Bone marrow (tissue), 2 donors: Measurements from ENCODE around the gene PAGR1.
A peak's percentile ranks its signal among the peaks of the same experiment; 100 is the strongest.
"Not testable (repeated sequence)": the region's sequence is repeated elsewhere in the genome, so short reads cannot be mapped to it uniquely, and the experiment has no call there.

ENCODE experiments used
- DNase-seq, 2 donors: peaks; one replicate each; lab custom pipeline; 2025; lab: John Stamatoyannopoulos, UW

The PAGR1 gene

GRCh38 chr16:29791845-29792807, 23.8 kb upstream of the PAGR1 start:
- DNase-seq, result no peak

GRCh38 chr16:29793153-29793552, 22.8 kb upstream of the PAGR1 start:
- DNase-seq, result not testable (repeated sequence)

GRCh38 chr16:29794231-29794710, 21.7 kb upstream of the PAGR1 start:
- DNase-seq, result no peak

- no peak for DNase-seq
Measured at GRCh38 chr16:29802416-29802935, 13.5 kb upstream of the PAGR1 start.

- DNase-seq, result no peak
Measured at GRCh38 chr16:29804020-29804419, 11.9 kb upstream of the PAGR1 start.

GRCh38 chr16:29804455-29805231, 11.3 kb upstream of the PAGR1 start:
- no peak for DNase-seq

GRCh38 chr16:29805232-29806098, 10.5 kb upstream of the PAGR1 start:
- DNase-seq, result peak; percentile 90 to 93

DNA sequence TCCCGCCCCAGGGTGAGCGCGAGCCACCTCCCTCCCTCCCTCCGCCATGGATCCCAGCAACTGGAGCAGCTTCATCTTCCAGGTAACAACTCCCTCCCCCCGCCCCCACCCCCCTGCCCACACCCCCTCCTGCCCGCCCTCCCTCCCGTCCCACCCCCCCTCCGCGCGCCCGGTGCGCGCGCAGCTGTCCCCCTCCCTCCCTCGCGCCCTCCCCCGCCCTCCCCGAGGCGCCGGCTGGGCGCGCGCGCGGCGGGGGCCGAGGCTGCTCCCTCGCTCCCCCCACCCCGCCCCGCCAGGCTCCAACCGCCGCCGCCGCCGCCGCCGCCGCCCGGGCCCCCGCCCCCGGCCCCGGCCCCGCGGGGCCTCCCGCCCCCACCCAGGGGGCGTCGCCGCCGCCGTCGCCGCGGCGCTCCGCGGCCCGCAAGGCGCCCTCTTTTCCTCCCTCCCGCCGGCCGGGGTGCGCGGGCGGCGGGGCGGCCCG, 9.8 kb upstream of the PAGR1 start, which contains the start of gene MAZ:
Gene MAZ (plus strand): TSS at position 431 of the 481 bp plus-strand sequence. CDS start 173 bp downstream, outside the sequence.
- DNase-seq, result no peak

- no peak for DNase-seq
Measured at GRCh38 chr16:29806641-29807425, 9.1 kb upstream of the PAGR1 start.

- DNase-seq, result peak; percentile 84 to 95
Measured at GRCh38 chr16:29807426-29808218, 8.3 kb upstream of the PAGR1 start.

GRCh38 chr16:29808219-29808900, 7.6 kb upstream of the PAGR1 start:
- no peak for DNase-seq

GRCh38 chr16:29809031-29809747, 6.8 kb upstream of the PAGR1 start:
- no peak for DNase-seq

DNA sequence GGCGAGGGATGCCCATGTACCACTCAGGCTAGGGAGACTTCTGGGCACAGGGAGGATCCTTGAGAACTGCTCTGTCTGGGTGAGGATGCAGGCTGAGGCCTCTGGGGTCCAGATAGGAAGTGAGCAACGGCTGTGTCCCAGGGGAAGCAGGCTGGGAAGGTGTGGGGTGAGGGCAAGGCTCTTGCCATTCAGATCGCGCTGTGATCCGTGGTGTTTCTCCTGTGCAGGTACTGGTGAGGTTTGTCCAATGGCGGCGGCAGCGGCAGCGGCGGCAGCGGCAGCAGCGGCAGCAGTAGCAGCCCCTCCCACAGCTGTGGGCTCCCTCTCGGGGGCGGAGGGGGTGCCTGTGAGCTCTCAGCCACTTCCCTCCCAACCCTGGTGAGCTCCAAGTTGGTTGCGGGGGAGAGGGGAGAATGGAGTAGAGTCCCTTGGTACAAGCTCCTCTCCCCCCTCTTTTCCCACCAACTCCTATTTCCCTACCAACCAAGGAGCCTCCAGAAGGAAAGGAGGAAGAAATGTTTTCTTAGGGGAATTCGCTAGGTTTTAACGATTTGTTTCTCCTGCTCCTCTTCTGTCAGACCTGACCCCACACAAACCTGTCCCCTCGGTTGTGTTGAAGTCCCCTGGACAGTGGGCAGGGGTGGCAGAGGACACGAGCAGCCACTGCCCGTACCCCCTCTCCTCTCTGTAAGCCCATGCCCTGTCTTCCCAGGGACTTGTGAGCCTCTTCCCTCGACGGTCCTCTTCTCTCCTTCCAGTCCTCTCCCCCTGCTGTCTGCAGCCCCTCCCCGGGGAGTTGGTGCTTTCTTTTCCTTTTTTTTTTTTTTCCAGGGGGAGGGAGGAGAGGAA, 5.9 kb upstream of the PAGR1 start:
- DNase-seq, result no peak

DNA sequence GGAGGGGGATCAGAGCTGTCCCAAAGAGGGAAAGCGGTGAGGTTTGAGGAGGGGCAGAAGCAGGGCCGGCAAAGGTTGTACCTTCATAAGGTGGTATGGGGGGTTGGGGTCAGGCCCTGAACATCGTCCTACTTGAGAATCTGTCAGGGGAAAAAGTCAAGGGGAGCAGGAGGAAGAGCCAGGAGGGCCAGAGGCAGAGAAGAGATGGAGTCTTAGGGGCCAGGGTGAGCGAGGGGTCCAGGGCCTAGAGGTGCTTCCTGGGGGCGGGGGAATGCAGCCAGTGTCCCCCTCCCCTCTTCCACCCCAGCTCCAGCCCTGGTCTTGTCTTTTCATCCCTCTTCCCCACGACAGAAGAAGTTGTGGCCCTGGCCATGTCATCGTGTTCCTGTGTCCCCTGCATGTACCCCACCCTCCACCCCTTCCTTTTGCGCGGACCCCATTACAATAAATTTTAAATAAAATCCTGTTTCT, 5.2 kb upstream of the PAGR1 start:
- no peak for DNase-seq

DNA sequence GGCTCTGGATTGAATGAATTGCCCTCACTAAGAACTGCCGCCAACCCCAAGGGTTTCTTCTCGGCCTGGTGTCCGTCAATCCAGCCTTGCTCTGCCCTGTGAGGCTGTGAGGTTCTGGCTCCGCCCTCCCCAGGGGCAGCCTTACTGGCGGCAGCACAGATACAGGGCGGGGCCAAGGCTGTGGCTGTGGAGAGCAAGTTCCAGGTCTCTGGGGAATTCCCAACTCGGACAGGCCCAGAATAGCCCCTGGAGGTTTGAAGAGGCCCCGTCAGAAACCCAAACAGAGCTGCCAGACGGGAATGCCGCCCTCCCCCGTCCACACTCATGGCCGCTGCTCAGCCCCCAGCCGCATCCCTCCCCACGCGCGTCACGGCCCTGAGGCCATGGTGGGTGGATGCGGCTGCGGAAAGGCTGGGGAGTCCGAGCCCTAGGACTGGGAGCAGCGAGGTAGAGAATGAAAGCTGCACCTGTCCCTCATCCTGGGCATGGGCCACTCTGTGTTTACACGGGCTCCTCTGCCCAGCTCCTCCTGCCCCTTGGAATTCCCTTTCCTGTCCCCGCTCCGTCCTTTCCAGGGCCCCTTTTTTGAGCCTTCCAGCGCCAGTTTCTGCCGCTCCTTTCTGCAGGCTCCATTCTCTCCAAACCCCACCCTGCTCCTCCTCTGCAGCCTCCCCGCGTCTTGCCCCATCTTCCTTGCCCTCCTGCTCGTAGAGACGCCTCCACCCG, 4.6 kb upstream of the PAGR1 start:
- DNase-seq, result peak in 1 of 2 donors; percentile 52

GRCh38 chr16:29811896-29812665, 3.9 kb upstream of the PAGR1 start, which contains the start of gene PRRT2:
Gene PRRT2, plus strand, starts transcription at chr16:29812193. Its CDS starts 862 bp downstream, at chr16:29813055.
- no peak for DNase-seq
